NCI-H2196 treated with DMSO at 0.1 percent for 48 hours (cell line): ENCODE data around the gene BIN1.

Source experiments
- DNase-seq: peaks from one replicate; lab custom pipeline; 2025; ENCODE audit not compliant: unreplicated experiment; lab: John Stamatoyannopoulos, UW

BIN1 gene

DNA sequence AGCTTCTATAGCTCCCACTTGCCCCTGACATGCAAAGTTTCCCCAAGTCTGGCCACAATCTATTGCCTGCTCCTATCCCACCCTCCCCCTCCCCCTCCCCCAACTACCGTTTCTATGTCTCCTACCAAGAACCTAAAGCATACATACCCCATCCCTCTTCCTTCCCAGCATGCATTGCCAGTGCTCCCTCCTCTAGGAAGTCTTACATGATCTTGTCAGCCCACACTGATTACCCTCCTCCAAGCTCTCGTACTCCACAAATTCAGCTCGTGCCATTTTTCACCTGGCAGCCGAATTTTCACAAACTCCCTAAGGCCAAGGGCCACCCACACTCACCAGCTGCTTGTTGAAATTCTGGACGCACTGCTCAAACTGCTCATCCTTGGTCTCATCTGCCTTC lies 30.7 kb downstream of the BIN1 start:
- no peak for DNase-seq

- DNase-seq: no peak
Observed at GRCh38 chr2:127075821-127076220, 31.1 kb downstream of the BIN1 start.

- no peak for DNase-seq
Observed at GRCh38 chr2:127074936-127075335, 32.0 kb downstream of the BIN1 start.

DNA sequence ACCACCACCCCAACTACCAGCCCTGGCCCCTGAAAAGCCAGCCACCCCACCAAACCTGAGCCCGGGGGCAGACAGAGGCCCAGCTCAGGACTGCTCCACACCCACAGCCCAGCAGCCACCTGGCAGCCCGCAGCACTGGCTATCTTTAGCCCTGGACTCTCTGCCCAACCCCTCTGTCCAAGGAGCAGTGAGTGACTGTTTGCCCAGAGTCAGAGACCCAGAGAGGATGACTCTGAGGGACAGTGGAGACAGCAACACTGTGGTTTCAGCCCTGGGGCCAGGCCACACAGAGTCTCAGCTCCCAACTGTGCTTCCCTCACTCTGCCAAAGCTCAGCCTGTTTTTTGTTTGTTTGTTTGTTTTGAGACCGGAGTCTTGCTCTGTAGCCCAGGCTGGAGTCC lies 32.6 kb downstream of the BIN1 start:
- DNase-seq: no peak

- DNase-seq: no peak
Observed at GRCh38 chr2:127072970-127073369, 34.0 kb downstream of the BIN1 start.

GRCh38 chr2:127072396-127072795 lies 34.6 kb downstream of the BIN1 start:
- no peak for DNase-seq

DNA sequence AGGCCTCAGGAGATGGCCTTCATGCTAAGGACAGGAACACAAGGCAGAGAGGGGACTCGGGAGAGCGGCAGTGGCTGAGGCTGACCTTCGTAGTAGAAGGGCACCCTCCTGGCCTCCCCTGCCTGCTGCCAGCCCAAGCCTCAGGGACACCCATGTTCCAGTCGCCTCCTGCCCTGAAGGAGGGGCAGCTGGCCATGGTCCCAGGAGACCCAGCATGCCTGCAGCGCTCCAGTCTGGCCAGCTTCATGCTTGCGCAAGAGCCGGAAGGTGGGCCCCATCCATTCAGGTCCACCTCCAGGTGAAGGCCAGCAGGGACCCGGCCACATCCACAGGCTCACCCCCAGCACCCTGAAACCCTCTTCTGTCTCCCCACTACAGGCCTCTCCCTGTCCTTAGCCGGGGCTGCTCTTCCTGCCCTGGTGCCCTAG lies 35.0 kb downstream of the BIN1 start:
- DNase-seq: no peak

DNA sequence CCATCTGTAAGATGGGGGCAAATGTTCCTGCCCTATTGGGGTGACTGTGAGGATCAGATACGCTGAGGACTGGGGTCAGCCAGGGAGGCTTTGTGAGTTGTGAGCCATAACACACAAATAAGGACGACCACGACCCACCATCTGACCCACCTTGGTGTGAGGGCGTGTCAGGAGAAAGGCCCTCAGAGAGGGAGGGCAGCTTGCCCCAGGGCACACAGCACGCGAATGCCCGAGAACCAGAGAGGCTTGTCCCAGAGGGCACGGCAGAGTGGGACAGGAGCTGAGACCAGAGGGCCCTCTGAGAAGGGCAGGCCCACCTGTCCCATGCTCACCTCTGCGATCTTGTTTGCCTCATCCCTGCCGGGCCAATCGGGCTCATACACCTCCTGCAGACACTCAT lies 36.7 kb downstream of the BIN1 start:
- DNase-seq: no peak

GRCh38 chr2:127069536-127069935 lies 37.4 kb downstream of the BIN1 start:
- no peak for DNase-seq

GRCh38 chr2:127069003-127069402 lies 38.0 kb downstream of the BIN1 start:
- DNase-seq: no peak

- no peak for DNase-seq
Observed at GRCh38 chr2:127068351-127068741, 38.6 kb downstream of the BIN1 start.

DNA sequence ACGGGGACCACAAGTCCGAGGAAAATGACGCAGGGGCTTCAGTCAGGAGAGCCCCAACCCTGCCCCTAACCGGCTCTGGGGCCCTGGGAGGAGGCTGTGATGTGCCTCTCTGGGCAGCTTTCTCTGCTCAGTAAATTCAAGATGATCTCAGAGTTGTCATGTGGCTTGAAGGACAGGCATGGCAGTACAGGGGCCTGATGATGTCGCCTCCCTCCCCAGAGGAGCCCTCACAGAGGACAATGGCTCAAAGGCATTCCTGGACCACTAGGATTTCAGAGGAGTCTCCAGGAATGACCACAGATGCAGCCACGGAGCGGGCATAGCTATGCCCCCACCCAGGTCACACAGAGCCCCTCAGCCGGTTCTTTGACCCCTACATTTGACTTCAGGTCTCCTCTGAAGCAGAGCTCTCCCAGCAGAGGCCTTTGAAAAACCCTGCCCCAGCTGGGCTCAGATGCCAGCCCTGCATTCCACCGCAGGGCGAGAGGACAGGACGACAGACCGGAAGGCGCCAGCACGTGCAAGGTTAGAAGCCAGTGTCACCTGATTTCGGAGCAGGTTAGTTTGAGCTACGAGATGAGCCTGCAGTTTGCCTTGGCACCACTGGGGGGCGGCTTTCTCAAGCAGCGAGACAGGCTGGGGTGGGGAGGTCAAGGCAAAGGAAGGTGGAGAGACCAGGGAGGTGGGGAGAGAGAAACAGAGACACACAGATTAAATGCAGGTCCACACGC lies 39.2 kb downstream of the BIN1 start:
- peak; percentile 38 for DNase-seq

- DNase-seq: no peak
Observed at GRCh38 chr2:127066942-127067341, 40.0 kb downstream of the BIN1 start.

- DNase-seq: no peak
Observed at GRCh38 chr2:127065940-127066318, 41.0 kb downstream of the BIN1 start.

GRCh38 chr2:127065299-127065939 lies 41.5 kb downstream of the BIN1 start:
- no peak for DNase-seq

DNA sequence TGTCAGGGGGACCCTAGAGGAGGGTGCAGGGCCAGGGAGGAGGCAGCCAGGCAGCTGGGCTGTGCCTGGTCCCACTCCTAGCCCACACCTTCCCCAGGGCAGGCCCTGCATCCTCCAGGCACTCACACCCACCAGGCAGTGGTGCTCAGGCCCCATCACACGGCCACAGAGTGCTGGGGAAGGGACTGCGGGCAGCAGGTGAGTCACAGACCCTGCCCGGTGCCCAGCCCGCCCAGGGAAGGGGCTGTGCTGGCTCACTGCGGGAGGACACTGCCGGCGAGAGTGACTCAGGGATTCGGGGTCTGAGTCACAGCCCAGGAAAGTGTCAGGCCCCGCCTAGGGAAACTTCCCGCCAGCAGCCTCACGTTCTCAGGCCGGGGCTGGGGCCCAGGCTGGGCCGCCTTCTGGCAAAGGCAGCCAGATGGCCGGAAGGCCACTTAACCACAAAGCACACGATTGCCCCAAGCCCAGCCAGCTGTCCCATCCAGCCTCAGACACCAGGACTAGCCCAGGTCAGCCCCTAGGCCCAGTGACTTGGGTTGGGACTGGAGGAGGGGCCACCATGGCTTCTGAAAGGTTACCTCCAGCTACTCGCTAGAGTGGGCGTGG lies 42.2 kb downstream of the BIN1 start:
- no peak for DNase-seq

DNA sequence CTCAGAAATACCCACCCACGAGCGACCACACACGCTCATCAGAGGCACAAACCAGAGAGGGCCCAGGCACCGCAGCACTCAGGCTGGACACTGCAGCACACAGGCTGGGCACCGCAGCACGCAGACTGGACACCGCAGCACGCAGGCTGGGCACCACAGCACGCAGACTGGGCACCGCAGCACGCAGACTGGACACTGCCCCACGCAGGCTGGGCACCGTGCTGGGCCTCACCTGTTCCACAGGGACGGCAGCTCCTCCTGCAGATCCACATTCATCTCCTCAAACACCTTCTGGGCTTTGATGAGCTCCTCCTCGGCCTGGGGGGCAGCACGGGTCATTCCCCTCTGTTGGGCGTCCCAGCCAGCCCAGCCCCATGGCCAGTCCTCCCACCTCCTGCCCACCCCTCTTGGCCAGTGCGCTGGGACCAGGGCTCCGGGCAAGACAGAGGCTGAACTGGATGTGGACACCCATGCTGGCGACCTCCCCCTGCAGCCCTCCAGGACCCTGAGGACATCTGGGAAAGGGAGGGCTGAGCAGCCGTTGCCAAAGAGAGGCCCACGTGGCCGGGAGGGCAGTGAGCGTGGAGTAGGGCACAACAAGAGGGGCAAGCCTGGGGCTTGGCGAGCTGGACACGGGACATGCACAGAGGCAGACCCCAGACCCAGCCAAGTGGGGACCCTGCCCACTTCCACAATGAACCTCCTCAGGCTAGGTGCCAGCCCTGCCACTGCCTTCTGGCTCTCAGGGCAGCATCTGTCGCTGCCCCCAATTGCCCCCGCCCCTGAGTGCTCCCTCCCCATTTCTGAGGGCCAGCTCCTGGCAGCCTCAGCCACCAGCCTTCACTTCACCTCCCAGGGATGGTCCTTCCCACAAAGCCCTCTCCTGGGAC lies 43.0 kb downstream of the BIN1 start:
- no peak for DNase-seq

DNA sequence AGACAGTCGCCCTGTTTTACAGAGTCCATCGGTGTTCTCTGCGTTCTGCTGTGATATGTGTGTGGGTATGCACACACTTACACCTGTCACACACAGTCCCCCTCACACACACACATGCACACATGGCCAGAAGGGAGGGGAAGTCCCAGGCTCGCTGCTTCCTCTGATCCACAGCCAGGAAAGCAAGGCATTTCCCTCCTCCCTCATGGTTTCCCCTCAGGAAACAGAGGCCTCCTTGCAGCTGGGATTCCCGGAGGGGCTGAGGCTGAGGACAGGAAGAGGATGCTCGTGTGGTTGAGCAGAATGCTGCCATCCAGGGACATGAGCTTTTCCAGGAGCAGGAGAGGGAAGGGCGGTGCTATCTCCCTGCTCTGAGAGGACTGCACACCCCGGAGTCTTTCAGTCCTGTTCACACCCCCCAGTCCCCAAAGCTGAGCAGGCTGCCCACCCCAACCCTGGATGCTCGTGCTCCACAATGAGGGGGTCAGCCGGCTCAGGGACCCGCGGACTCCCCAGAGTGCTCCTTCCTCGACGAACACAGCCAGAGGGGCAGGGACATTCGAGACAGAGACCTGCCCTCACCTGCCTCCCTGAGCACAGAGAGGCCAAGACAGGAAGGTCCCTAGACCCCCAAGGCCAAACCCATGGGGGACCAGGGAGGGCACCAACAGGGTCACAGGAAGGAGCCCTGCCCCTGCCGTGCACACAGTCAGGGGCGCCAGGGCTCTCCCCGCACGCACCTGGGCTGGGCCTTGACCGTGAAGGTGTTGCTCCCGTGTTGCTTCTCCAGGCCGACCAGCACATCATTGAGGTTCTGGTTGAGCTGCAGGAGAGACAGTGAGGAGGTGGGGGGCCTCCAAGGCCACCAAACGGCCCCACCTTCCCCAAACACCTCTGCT lies 45.3 kb downstream of the BIN1 start:
- DNase-seq: no peak

GRCh38 chr2:127060264-127060945 lies 46.5 kb downstream of the BIN1 start:
- DNase-seq: no peak

GRCh38 chr2:127059559-127059958 lies 47.4 kb downstream of the BIN1 start:
- DNase-seq: no peak
